Thyroid gland (tissue), 4 donors: ENCODE results near the gene TRIM72.

Experiments used
- POLR2A ChIP-seq, 2 donors: fragments of 450-650 bp; IDR thresholded peaks; one replicate each; pipeline ENCODE4 v1.6.1; 2017; ENCODE audit warnings: antibody characterized with exemption in 2 of 2, mild to moderate bottlenecking in 2 of 2, moderate library complexity in 1 of 2
- TF ChIP-seq, protein P1 (sequence below), 6 experiments: fragments of 200-600 bp in 3 of 6; fragments of 450-650 bp in 3 of 6; sonication (generic) in 3 of 6; IDR thresholded peaks; one replicate each; pipeline ENCODE4 v1.5.1; 2016 to 2019; ENCODE audit warnings: antibody characterized with exemption in 6 of 6, mild to moderate bottlenecking in 2 of 6, inconsistent platforms in 1 of 6, moderate library complexity in 1 of 6

DNA sequence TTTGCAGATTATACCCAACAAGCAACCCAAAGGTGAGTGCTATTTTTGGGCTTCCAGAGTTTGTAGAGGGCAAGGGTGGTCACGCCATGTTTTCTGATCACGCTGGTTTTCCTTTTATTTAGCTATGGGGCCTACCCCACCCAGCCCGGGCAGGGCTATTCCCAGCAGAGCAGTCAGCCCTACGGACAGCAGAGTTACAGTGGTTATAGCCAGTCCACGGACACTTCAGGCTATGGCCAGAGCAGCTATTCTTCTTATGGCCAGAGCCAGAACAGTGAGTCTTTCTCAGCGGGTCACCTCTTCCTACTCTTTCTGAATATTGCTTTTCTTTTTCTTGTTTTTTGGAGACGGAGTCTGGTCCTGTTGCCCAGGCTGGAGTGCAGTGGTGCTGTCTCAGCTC lies 31.5 kb upstream of the TRIM72 start:
- TF ChIP-seq, protein P1, sequence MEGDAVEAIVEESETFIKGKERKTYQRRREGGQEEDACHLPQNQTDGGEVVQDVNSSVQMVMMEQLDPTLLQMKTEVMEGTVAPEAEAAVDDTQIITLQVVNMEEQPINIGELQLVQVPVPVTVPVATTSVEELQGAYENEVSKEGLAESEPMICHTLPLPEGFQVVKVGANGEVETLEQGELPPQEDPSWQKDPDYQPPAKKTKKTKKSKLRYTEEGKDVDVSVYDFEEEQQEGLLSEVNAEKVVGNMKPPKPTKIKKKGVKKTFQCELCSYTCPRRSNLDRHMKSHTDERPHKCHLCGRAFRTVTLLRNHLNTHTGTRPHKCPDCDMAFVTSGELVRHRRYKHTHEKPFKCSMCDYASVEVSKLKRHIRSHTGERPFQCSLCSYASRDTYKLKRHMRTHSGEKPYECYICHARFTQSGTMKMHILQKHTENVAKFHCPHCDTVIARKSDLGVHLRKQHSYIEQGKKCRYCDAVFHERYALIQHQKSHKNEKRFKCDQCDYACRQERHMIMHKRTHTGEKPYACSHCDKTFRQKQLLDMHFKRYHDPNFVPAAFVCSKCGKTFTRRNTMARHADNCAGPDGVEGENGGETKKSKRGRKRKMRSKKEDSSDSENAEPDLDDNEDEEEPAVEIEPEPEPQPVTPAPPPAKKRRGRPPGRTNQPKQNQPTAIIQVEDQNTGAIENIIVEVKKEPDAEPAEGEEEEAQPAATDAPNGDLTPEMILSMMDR (IDR thresholded peaks at IDR 0.05), result no peak
- TF ChIP-seq POLR2A (IDR thresholded peaks at IDR 0.05), result no peak
